Germinal center (tissue), 1 donor: ENCODE data around the gene ASB13.

ENCODE experiments used
- DNase-seq: peaks from one replicate; pipeline ENCODE4 v3.0.0; 2012; ENCODE audit warnings: mixed read lengths, low spot score

The ASB13 gene

DNA sequence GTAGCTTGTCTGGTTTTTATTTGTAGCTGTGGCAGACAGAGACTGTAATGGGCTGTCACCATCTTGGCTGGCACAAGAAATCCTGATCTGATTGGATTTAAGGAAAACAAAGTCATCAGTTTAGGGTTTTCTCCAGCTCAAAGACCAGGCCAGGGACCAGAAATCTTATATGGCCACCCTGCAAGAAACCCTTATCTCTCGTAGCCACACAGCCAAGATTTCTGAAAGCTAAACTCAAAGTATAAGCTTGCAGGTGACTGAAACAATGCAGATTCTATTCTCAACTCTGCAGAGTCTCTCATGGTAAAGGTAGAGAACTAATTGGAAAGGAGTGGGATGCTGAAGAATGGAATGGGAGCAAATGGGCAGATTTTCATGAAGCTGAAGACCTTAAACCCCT is 3.2 kb upstream of the ASB13 start:
- DNase-seq = no peak

DNA sequence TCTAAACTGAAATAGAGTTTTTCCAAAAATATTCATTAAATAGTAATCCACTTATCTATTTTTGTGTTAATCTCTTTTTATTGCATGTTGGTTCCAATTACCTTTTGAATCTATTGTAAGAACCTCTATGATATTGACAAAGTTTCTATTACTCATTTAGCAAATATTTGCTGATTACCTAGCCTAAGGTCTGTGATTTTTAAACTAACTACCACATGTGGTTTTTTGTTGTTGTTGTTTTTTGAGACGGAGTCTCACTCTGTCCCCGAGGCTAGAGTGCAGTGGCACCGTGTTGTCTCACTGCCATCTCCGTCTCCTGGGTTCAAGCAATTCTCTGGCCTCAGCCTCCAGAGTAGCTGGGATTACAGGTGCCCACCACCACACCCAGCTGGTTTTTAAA is 2.0 kb upstream of the ASB13 start:
- DNase-seq = no peak

DNA sequence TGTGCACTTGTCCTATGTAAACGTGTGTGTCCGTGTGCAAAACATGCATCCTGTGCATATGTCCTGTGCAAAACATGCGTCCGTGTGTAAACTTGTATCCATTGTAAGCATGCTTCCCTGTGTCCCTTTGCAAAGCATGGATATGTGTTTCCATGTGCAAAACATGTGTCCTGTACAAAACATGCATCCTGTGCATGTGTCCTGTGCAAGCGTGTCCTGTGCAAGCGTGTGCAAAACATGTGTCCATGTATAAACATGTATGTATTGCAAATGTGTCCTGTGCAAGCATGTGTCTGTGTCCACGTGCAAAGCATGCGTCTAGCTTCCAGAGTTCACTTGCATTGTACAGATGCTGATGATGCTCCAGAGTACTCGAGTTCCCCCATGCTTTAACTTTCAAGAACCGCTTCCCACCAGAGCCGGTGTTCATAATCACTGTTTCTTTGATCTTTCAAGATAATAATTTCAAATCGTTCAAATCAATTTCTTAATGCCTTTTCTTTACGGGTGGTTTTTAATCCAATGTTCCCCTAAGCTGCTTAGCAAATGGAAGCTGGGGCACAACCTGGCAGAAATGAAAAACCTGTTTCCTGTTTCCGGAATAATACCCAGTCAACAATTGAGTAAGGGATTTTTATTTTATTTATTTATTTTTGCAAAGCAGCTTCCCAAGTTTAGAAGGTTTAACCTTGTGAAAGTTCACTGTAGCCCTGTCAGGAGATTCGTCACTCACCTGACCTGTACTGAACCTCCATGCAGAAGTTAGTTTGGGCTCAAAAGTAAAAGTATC is 641 bp upstream of the ASB13 start:
- DNase-seq = no peak

DNA sequence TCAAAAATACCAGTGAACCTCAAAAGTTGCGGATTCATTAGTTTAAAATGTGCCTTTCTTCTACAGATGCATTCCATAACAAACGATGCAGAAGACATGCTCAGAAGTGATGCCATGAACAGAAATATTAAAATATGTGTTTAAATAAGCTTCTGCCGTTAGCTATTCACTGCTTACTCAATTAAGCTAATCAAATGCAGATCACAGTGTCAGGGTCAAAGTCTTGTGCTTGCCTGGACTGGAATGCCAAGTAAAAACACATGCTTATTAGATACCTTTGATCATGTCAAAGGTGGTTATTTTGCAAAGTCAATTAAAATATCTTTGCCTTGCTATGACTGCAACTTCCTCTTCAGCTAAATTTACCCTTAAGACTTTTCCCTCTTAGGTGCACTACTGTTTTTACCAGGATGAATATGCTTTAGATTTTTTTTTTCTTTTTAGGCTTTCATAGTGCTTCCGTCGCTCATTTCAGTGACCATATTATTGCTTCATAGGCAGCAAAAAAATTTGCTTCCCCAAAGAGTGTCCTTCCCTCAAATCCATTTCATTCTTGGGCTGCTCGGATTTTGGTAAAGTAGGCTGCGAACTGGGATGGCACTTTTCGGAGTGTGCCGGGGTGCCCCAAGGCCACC is 905 bp downstream of the ASB13 start:
- DNase-seq = no peak

DNA sequence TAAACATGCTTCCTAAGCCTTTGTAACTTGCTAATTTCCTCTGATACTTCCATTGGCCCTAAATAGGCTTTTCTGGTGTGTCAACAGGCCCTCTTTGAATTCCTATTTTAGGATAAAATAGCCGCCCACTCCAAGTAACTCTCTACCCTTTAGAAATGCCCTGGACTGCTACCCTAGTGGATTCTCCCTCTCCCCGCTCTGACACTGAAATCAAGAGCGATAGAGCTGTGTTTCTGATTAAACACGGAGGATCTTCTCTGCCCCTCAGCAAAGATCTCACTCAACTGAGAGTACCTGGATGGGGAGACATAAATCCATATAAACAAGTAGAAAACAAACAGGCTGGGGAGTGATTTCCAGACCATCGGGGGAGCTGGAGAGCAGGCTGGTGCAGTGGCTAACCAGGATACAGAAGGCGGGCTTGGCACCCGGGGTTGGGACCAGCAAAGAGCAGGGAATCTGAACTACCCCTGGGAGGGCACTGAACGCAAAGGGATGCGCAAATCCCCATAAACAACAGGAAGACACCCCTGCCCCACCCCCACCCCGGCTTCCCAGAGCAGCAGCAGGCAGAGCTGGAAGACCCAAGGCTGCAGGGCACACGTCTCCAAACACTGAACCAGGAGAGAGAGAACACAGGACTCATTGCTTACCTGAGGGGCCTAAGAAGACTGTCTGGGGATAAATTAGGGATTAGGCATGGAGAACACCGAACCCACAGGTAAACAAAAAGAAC is 2.5 kb downstream of the ASB13 start:
- DNase-seq = no peak

DNA sequence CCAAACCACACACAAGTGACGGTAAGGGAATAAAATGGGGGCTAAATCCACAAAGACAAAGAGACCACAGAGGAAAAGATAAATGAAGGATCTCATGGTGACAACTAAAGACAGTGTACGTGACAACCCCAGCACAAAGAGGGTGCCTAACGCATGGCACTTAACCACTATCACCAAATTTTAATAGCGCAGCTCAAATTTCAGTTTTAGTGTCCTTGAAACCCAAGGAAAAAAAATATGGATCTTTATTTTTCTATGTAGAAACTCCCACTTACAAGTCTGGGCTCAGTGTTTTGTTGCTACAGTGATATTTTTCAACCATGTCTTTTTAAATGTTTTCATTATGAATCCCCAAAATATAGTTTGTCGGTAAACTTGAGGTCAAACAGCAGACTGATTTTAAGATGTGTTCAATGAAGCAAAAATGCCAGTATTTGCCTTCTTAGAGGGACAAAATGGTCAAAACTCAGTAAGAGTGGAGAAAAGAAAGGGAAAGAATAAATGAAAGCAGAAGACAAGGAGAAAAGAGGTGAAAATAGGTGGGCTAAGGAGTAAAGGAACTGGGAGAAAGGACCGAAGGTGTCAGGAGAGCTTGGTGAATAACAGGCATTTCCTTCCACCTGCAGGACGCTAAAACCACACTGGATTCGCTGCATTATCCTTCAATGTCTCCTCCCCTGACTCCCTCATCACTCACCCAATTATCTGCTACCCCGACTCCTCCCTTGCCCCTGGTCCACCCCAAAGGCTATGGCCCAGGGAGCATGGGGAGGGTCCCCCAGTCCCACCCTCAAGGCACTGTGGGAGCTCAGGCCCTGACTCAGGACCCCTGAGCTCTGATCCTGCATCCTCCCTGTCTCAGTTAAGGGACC is 3.5 kb downstream of the ASB13 start:
- DNase-seq = no peak

DNA sequence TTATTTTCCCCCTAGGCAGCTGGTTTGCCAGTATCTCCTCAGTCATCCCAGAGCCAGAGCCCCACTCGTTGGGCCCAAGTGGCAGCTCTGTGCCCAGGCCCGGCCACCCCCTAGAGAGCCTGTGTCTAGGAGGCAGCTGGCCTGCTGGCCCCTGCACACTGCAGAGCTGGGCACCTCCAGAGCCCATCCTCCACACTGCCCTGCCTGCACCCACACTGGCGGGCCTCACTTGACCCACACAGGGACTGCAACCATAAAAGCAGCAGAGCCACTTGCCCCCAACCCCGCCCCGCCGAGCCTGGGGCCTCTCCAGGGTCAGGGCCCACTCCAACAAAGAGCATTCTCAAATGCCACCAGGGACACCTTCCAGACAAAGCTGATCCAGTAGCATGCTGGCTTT is 5.4 kb downstream of the ASB13 start:
- no peak for DNase-seq

DNA sequence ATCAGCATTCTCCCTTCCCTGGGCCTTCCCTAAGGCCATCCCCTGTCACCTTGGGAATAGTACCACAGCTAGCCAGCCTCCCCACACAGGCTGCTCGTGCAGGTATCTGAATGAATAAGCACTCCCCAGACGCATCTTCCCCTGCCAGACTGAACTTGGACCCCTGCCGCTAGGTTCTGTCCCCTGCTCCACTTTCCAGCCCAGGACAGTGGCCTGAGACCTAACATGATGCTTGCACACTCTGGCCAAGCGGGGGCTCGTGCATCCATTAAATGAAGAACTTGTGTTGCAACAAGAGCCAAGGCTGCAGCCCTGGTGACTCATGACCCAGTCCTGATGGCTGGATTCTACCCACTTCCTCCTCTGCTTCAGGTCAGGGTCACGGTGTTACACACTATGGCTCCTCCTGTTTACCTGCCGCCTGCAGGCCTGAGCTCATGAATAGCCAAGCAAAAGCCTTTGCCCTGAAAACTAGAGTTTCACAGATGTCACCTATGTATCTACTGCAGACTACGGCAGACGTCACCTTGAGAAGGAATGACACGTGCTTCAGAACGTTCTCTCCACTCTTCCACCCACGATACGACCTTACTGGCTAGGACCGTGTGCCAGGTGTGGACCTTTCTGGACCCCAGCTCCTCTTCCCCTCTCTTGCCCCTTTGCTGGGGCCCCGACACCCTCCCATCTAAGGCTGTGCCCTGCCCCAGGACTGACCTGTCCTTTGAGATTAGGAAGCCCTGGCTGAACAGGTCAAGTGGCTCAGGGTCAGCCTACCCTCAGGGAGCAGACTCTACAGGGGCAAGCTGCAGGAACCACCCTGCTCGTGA is 6.5 kb downstream of the ASB13 start:
- peak; percentile 64 for DNase-seq

DNA sequence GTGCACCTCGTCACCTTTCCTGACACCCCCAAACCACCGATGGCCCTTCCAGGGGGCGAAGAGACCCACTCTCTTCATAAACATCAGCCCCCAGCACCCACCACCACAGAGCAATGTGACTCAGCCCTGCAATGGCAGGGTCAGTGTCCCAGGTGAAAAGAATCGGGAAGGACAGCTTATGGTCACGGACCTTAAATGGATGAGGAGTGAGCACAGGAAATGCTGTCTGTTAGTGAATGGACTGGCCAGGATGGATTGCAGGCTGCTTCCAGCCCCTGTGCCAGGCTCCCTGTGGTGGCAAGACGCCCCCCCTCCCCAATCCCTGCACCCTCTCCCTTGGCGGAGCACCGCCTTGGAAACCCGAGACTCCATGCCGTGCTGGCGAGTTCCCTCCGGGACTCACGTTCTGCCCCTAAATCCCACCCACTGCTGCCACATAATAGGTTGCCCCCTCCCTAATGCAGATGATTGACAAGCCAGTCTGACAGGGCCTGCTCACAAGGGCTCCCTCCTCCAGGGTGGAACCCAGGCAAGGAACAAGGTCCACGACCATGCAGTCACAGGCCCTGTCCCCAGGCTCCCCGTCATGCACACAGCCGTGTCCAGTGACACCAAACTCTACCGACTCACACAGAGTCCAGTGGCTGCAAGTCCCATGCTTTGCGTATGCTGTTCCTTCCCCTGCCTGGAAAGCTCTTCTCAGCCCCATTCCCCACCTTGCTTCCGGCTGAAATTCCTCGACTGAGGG is 7.3 kb downstream of the ASB13 start:
- DNase-seq = no peak

DNA sequence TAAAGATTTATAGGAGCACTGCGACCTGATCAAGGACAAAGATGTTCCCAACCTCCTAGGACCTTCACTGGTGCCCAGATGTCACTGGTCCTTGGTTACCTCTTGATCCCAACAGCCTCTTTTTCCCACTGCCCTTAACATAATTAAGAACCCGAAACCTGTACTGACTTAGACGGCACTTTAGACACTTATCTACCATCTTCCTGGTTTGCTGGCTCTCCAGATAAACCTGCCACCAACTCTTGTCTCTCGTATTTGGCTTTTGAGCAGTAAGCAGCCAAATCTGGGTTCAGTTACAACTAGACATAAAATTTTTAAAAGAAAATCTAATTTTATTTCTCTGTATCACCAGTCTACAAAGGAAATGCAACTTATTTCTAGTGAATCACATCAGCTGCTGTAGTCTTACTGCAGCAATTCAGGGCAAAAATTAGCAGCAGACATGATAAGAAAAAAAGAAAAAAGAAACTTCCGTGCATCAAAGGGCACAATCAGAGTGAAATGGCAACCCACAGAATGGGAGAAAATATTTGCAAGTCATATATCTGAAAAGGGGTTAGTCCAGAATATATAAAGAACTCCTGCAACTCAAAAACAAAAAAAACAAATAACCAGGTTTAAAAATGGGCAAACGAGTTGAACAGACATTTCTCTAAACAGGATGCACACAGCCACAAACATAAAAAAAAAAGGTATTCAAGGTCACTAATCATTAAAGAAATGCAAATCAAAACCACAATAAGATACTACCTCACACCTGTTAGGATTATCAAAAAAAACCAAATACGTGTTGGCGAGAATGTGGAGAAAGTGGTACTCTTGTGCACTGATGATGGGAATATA is 9.4 kb downstream of the ASB13 start:
- no peak for DNase-seq

DNA sequence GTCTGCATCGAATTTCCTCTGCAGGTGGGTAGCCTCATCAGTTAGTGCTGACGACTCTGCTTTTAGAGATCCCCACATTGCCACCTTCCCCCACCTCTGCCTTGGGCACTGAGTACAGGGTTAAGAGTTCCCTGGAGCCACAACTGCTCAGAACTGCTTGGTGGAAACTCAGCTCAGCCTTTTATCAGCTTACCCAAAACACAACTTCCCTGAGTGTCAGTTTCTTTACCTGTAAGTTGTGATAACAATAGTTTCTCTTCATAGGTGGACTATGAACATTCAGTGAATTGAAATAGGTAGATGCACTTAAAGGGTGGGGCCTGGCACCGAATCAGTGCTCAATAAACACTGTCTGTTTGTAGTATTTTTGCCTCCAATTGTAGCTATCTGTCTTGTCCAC is 11.3 kb downstream of the ASB13 start:
- DNase-seq = peak; percentile 40

DNA sequence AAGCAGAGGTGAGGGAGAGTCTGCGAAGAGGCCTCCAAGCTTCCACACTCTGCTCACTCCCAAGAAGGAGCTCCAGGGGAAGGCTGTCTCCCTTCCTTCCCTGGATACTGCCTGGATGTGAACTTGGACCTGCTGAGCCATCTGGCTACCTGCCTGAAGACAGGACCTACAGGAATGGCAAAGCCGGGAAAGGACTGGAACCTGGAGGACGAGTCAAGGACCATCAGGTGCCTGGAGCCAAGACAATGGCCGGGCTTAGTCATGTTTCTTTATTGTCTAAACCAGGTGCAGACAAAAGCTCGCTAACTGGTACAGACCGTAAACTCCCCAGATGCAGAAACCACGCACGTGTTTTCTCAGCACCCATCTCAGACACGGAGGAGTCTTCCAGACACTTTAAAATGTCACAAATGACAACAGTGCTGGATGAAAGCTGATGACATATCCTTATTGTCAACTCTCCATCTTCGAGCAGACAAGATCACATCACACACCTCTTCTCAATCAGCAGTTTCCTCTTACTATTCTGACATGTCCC is 12.1 kb downstream of the ASB13 start:
- no peak for DNase-seq

DNA sequence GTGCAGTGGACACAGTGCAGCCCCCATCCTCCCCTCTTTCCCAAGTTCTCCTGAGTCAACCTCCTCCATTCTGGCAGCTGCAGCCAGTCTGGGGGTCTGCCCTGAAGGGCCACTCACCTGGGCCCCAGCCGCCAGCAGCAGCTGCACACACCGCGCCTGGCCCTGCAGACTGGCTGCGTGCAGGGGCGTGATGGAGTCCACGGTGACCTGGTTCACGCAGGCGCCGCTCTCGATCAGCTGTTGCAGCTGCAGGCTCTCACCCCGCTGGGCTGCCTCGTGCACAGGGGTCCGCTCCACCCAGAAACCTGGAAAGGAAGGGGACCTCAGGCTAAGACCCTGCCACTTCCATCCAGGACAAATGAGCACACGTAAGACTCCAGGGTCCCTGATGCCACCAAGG is 13.6 kb downstream of the ASB13 start:
- DNase-seq = no peak

DNA sequence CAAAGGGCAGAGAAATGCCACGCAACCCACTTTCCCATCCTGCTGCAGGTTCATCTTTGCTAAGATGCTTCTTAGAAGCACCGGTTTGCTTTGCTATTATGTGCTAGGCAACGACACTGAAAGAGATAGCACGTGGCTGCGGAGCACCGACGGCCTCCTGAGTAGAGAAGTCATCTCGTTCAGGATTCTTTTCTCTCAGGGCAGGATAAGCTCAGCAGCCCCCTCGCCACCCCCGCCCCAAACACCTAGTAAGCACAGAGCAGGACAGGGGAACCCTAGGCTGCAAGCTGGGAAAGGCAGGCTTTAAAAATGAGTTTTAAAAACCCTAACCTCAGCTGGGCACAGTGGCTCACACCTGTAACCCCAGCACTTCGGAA is 15.0 kb downstream of the ASB13 start:
- DNase-seq = no peak

DNA sequence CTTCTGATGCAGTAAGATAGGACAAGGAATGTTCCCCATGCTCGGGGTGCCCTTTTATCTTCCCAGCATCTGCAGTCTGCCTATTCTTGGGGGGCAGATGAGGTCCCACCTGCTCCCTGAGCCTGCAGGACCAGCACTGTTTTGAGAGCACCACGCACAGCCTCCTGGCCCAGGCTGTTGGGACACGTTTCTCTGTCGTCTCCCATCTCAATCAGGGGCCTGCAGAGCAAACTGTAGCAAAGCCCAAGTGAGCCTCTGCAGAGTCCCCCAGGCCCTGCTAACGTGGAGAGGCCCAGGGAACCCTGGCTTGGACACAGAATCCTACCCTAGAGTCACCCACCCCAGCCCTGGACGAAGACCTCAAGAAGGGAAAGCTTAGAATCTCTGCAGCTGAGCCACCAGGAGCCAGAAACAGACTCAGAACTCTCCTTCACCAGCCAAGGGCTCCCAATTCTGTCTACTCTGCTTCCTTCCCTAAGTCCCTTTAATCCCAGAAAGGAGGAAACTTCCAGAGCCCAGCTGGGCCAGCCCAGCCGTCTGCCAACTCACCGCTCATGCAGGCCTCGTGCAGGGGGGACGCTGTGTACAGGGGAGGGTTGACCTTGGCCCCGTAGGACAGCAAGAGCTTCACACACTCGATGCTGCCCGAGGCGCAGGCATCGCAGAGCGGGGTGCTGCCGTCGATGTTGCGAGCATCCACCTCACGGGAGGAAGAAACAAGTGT is 15.6 kb downstream of the ASB13 start:
- no peak for DNase-seq

DNA sequence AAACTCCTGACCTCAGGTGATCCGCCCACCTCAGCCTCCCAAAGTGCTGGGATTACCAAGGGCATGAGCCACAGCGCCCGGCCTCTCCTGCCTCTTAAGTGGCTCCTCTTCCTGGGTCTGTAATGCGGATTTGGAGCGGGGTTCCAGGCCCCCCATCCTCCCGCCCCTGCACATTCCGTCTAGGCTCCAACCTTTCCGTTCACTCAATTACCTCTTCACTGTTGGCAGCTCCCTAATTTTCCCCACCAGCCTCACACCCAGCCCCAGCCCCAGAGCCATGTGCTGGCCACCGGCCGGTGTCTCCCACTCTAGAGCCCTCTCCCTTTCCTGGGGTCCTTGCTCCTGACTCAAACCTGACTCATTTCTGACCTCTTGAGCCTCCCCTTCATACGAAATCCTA is 16.6 kb downstream of the ASB13 start:
- no peak for DNase-seq

DNA sequence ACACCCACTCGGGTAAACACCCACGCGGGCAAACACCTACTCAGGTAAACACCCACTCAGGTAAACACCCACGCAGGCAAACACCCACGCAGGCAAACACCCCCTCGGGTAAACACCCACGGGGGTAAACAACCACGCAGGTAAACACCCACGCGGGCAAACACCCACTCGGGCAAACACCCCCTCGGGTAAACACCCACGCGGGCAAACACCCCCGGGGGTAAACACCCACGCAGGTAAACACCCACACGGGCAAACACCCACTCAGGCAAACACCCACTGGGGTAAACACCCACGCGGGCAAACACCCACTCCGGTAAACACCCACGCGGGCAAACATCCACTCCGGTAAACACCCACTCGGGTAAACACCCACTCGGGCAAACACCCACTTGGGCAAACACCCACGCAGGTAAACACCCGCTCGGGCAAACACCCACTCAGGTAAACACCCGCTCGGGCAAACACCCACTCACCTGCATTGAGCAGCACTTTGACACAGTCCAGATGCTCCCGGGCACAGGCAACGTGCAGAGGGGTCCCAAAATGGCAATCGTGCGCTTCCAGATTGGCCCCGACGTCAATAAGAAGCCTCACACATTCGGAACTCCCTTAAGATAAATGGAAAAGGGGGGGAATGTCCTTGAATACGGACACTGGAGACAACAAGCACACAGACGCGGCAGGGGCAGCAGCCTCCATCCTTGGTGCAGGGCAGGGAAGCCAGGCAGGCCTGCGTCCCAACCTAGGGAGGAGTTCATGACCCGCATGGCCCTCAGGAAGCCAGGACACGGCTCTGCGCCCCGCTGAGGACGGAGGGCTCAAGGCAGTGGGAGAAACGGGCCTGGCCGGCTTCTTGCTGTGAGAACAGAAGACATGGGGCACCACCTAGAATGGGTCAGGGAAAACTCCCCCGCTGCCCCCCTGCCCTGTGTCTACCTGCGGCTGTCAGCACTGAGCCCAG is 17.6 kb downstream of the ASB13 start:
- no peak for DNase-seq
